T47D (cell line): ENCODE measurements around the gene RAP1GAP2.
"Not testable (repeated sequence)": the region's sequence is repeated elsewhere in the genome, so short reads cannot be mapped to it uniquely, and the experiment has no call there.

Experiments used
- DNase-seq, 2 experiments: peaks; one replicate each; pipeline versions ENCODE4 v3.0.0 to v3.0.0-alpha.2; 2011 to 2012; ENCODE audit warnings: low read depth in 1 of 2, low spot score in 1 of 2
- JUND ChIP-seq: IDR thresholded peaks from 2 replicates; pipeline ENCODE4 v1.6.1; 2012; ENCODE audit warnings: low read depth
- in situ Hi-C: cut with HindIII; loops from 2 replicates; pipeline ENCODE4 v1.10.0; 2016; ENCODE audit warnings: low sequenced_read_pairs, low pct_unique_long_range_greater_than_20kb

The RAP1GAP2 gene

DNA sequence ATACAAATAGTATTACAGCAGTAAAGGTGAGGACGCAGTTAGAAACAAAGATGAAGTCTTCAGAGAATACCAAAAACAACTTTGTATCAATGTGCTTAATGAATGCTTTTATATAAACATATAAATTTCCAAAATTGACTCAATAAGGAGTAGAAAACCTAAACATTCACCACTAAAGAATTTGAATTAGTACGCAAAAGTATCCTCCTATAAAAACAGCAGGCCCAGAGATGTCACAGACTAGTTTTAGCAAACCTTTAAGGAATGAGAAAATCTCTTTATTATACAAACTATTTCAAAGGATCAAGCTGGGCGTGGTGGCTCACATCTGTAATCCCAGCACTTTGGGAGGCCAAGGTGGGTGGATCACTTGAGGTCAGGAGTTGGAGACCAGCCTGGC, 180.9 kb downstream of the RAP1GAP2 start:
- no peak for DNase-seq
- in situ Hi-C loops, result no loop called here
- TF ChIP-seq JUND, result no peak

DNA sequence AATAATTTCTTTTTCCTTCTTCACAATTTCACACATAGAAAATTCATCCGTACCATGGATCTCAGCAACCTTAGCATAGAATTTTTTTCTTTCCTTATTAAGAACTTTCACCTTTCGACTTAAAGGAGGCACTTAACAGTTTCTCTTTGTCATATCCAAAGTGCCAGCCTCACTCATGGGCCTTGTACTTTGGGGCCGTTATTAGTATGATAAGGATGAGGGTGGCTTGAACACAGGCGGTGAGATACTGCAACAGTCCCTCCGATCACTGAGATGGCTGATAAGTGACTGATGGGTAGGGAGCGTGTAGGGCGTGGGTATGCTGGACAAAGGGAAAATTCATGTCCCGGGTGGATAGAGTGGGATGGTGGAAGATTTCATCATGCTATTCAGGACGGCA, 181.9 kb downstream of the RAP1GAP2 start:
- no peak for DNase-seq
- in situ Hi-C loops, result no loop called here
- TF ChIP-seq JUND, result no peak

DNA sequence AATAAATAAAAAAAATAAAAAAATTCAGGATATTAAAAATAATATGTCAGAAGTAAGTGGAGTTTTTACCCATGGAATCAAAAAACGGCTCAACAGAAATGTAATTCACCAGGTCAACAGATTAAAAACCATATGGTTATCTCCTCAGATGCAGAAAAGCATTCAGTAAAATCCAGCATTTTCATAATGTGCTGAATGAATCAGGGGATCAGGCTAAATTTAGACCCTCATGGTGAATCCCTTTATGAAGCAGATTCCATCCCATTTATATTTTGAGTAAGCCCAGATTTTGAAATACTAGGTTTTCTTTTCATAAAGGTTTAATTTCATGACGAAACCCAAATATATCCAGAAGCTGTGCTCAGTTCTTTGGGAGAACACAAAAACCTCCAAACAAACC, 182.8 kb downstream of the RAP1GAP2 start:
- TF ChIP-seq JUND, result no peak
- no peak for DNase-seq
- in situ Hi-C loops, result no loop called here

DNA sequence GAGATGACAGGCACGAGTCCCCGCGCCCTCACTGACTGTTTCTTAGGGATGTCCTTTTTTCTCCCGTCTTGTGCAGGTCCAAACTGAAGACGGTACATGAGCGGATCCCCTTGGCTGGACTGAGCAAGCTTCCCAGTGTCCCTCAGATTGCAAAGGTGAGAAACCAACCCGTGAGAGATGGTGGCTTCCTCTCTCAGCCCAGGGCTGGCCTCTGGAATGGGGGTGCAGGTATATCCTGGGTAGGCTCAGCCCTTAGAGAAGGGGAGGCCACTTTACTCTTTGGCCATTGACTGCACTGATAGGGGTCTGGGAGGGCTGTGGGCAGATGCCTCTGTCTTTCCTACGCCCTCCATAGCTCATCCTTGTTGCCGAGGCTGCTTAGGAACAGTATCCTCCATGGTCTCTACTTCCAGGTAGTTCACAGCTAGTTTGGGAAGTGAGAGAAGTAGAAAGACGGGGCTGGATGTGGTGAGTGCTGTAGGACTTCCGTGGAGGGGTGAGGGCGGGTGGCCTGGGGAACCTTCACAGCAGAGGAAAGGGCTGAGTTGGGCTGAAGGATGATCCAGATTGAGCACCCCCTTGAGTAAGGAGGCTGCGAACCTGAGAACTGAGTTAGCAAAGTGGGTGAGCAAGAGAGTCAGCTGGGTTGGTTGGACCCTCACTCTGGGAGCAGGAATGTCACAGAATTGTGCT, 184.1 kb downstream of the RAP1GAP2 start:
- in situ Hi-C loops, result no loop called here
- no peak for TF ChIP-seq JUND
- DNase-seq, result no peak

DNA sequence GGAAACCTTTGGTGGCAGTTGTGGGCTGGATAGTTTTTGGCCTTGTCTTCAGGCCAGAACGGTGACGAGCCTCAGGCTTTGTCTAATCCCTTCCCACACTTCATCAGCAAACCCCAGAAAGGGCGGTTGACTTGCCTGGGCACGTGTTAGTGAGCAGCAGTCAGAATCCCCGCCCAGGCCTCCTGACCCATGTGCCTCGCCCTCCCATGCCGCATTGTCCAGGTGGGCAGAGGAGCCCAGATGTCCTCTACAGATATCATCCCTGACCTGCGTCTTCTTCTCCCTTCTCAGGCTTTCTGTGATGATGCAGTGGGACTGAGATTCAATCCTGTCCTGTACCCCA, 184.6 kb downstream of the RAP1GAP2 start:
- no peak for TF ChIP-seq JUND
- in situ Hi-C loops, result no loop called here
- DNase-seq, result no peak

DNA sequence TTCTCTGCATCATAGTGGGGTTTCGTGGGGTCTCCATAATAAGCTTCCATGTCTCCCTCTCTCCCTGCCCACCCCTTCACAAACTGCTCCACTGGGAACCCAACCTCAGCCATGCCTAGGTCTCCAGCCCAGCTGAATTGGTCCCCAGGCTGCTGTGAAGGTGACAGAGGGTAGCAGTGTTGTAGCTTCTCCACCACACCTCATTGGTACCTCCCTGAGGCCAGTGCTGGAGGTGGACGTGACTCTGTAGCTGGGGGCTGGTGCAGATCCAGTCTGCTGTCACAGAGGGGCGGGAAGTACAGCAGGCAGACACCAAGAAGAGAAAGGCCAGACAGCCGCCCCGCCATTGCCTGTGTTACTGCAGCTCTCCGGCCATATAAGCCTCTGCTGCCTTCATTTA, 185.1 kb downstream of the RAP1GAP2 start:
- in situ Hi-C loops, result no loop called here
- no peak for DNase-seq
- TF ChIP-seq JUND, result no peak

DNA sequence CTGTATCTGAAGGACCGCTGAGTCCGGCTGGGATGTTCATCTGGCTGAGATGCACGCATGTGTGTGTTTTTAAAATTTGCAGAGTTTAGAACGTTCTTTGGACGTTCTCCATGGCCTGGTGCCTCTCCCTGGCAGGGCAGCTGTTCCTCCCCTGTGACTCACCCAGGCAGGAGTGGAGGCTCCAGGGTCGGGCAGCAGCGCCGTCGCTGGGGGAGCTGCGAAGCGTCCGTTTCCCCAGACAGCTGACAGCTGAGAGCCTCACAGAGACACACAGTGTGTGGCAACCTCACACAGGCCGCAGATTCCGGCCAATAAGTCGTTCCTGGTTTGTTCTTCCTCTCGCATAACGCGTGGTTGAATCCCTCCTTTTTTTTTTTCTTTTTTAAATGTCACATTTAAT, 186.6 kb downstream of the RAP1GAP2 start:
- TF ChIP-seq JUND, result no peak
- in situ Hi-C loops, result no loop called here
- no peak for DNase-seq

DNA sequence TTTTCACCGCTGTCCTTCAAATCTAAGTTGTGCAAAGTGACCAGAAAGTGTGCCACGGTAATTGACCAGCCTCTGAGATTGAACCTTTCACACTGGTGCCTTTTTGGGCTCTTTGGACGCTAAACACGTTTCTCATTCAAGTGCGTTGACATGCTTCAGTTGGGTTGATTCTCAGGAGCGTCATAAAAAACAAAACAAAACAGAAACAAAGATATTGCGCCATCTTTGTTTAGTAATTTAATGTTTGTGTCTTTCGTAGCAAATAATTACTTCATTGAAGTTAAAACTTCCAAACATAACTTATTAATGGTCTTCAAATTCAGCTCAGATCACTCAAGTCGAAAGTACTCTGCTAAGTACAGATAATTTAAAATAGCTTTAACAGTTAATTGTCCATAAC, 187.0 kb downstream of the RAP1GAP2 start:
- no peak for TF ChIP-seq JUND
- in situ Hi-C loops, result no loop called here
- DNase-seq, result no peak

DNA sequence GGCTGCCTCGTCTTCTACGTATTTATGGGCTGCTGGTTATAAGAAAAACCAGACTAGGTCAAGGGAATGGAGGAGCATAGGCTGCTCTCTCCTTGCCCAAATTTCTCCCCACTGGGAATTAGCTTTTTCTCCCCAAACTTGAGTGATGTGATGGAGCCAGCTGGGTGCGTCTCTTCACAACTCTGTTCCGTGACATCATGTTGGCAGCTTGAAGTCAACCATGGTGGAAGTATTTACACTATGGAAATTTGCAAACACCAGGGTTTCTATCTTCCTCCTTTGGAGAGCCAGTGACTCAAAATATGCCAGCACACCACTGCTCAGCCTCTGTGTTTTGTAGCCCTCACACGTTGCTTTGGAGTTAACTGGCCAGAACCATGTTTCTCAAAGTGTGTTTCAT, 189.1 kb downstream of the RAP1GAP2 start:
- in situ Hi-C loops, result no loop called here
- TF ChIP-seq JUND, result no peak
- DNase-seq, result no peak

DNA sequence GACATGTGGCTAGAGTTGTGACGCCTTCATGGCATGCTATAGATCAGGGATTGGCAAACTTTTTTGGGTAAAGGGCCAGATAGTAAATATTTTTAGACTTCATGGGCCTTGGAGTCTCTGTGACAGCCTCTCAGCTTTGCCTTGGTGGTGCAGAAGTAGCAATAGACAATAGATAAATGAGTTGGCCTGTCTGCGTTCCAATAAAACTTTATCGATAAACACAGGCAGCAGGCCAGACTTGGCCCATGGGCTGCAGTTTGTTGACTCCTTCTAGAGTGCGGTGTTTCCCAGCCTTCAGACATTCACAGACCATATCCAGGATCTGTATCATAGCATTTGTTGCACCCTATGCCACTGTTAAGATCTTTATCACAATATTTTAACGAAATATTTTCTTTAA, 190.7 kb downstream of the RAP1GAP2 start:
- no peak for TF ChIP-seq JUND
- DNase-seq, result no peak
- in situ Hi-C loops, result no loop called here

DNA sequence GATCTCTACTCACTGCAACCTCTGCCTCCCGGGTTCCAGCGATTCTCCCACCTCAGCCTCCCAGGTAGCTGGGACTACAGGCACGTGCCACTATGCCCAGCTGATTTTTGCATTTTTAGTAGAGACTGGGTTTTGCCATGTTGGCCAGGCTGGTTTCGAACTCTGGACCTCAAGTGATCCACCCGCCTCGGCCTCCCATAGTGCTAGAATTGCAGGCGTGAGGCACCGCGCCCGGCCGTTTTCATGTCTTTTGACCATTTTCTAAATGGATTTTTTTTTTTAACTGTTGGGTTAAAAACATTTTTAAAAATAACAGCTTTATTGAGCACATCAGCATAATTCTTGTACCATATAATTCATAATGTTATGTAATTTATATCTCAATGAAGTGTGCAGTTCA, 193.2 kb downstream of the RAP1GAP2 start:
- in situ Hi-C loops, DNase-seq: not testable (repeated sequence)

DNA sequence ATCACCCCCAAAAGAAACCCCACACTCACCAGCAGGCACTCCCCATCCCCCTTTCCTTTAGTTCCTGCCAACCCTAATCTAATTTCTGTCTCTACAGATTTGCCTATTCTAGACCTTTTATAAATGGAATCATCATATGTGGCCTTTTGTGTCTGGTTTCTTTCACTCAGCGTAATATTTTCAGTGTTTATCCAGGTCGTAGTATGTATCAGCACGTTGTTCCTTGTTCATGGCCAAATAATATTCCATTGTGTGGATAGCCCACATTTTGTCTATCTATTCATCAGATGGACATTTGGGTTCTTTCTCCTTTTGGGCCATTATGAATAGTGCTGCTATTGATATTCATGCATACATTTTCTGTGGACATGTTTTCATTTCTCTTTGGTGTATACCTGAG, 193.6 kb downstream of the RAP1GAP2 start:
- in situ Hi-C loops, result no loop called here
- no peak for DNase-seq
- TF ChIP-seq JUND, result no peak

DNA sequence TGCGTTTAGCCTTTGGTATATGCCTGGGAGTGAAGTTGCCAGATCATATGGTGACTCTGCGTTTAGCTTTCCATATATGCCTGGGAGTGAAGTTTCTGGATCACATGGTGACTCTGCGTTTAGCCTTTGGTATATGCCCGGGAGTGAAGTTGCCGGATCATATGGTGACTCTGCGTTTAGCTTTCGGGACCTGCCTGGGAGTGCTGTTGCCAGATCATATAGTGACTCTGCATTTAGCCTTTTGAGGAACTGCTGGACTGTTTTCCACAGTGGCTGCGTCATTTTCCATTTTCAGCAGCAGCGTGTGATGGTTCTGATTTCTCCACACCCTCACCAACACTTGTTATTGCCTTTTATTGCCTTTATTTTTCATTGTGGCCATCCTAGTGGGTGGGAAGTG, 194.2 kb downstream of the RAP1GAP2 start:
- TF ChIP-seq JUND, result no peak
- DNase-seq, result no peak

DNA sequence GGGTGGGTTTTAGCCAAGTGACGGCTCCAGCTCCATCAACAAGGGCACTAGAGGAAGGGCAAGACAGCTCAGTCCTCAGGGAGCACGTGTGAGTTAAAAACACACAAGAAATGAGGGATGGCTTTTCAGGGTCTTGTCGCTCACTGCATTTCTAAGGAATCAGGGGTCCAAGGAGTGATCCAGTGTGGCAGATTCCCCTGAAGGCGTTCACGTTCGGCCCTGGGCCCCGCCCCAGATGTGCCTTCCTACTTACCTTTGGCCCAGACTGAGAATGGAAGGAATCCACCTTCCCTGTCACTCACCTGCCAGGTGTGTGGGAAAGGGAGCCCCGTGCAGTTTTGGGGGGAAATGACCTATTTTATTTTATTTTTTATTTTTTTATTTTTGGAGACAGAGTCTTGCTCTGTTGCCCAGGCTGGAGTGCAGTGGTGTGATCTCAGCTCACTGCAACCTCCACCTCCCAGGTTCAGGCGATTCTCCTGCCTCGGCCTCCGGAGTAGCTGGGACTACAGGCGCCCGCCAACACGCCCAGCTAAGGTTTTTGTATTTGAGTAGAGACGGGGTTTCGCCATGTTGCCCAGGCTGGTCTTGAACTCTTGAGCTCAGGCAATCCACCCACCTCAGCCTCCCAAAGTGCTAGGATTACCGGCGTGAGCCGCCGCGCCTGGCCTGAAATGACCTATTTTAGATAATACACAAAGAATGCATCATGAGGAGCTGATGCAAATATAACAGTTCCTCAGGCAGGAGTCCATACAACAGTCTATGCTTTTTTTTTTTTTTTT, 195.3 kb downstream of the RAP1GAP2 start:
- in situ Hi-C loops, DNase-seq: not testable (repeated sequence)

More for the DNA sequence above, 194.2 kb downstream of the RAP1GAP2 start:
- in situ Hi-C loops, result no loop called here
